ENCODE measurements around the gene TERB1.

DNA sequence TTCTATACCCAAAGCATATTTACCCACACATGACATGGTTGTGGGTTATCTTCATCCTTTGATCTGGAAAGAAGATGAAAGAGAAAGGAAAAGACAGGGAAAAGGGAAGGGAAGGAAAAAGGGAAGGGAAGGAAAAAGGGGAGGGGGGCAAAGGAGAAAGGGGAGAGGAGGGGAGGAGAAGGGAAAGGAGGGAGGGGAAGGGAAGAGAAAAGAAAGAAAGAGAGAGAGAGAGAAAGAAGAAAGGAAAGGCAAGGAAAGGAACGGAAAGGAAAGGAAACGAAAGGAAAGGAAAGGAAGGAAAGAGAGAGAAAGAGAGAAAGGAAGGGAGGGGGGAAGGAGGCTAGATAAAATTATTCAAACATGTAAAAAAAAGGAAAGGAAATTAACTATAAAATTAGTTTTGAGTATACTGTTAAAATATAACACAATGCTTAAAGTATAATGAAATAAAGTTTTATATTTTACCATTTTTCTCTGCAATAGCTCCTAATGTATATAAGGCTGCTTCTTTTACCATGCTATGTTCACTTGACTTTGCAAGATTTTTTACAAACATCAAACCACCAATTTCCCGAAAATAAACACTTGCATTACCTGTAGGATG is 11.2 kb downstream of the TERB1 start:
- TF ChIP-seq CTCF (IDR thresholded peaks at IDR 0.05) (no peak), POLR2A (IDR thresholded peaks at IDR 0.05) (no peak)
